Neuronal stem cell (in vitro differentiated cells): ENCODE data around the gene PIK3C2G.

Source experiments
- DNase-seq: peaks from one replicate; pipeline ENCODE4 v3.0.0-alpha.2; 2013; ENCODE audit warnings: low spot score
- H2AFZ ChIP-seq: one replicate; pipeline ENCODE4 v1.6.1; 2013; ENCODE audit warnings: mild to moderate bottlenecking, low read length, inconsistent platforms
- H2AK5ac ChIP-seq: 2 replicates; pipeline ENCODE4 v1.6.1; 2013; ENCODE audit warnings: low read depth, mild to moderate bottlenecking, inconsistent platforms, low read length, moderate library complexity, mixed read lengths
- H2BK120ac ChIP-seq: 2 replicates; pipeline ENCODE4 v1.6.1; 2013; ENCODE audit warnings: low read depth, mild to moderate bottlenecking, inconsistent platforms, low read length, moderate library complexity, mixed read lengths
- H2BK12ac ChIP-seq: one replicate; pipeline ENCODE4 v1.6.1; 2013; ENCODE audit warnings: low read length, inconsistent platforms
- H2BK15ac ChIP-seq: 2 replicates; pipeline ENCODE4 v1.6.1; 2013; ENCODE audit warnings: mild to moderate bottlenecking, low read length, inconsistent platforms, mixed read lengths
- H2BK5ac ChIP-seq: one replicate; pipeline ENCODE4 v1.6.1; 2013; ENCODE audit warnings: inconsistent platforms, mild to moderate bottlenecking, low read length, moderate library complexity
- H3K14ac ChIP-seq: one replicate; pipeline ENCODE4 v1.6.1; 2013; ENCODE audit warnings: low read length, inconsistent platforms
- H3K18ac ChIP-seq: 2 replicates; pipeline ENCODE4 v1.6.1; 2013; ENCODE audit warnings: low read length, inconsistent platforms
- H3K23ac ChIP-seq: 2 replicates; pipeline ENCODE4 v1.6.1; 2013; ENCODE audit warnings: low read depth, mild to moderate bottlenecking, mixed read lengths, low read length, inconsistent platforms; ENCODE audit not compliant: poor library complexity
- H3K27ac ChIP-seq: replicated peaks from 3 replicates; pipeline ENCODE4 v1.5.1; 2013; ENCODE audit warnings: low read length, inconsistent platforms
- H3K27me3 ChIP-seq, 3 experiments: 2 replicates each; pipeline ENCODE4 v1.6.1; 2013; ENCODE audit warnings: low read length in 3 of 3, mild to moderate bottlenecking in 2 of 3, inconsistent platforms in 1 of 3, low read depth in 1 of 3, mixed read lengths in 1 of 3, moderate library complexity in 1 of 3; ENCODE audit not compliant: control insufficient read depth in 3 of 3, insufficient read depth in 3 of 3
- H3K36me3 ChIP-seq, 2 donors: replicated peaks in 1 of 2; 2 replicates each; pipeline ENCODE4 v1.6.1; 2013; ENCODE audit warnings: low read length in 2 of 2; ENCODE audit not compliant: control insufficient read depth in 2 of 2, insufficient read depth in 2 of 2
- H3K4ac ChIP-seq: 2 replicates; pipeline ENCODE4 v1.6.1; 2013; ENCODE audit warnings: inconsistent platforms, mild to moderate bottlenecking, low read length, moderate library complexity
- H3K4me1 ChIP-seq, 2 donors: 1 replicate in 1 of 2; 2 replicates in 1 of 2; pipeline ENCODE4 v1.6.1; 2013; ENCODE audit warnings: low read length in 2 of 2, low read depth in 1 of 2; ENCODE audit not compliant: control insufficient read depth in 2 of 2, insufficient read depth in 1 of 2
- H3K4me2 ChIP-seq: one replicate; pipeline ENCODE4 v1.6.1; 2013; ENCODE audit warnings: mild to moderate bottlenecking, low read length, inconsistent platforms; ENCODE audit not compliant: insufficient read depth, poor library complexity, severe bottlenecking
- H3K4me3 ChIP-seq, 2 donors: 2 replicates each; pipeline ENCODE4 v1.5.1; 2013; ENCODE audit warnings: low read length in 2 of 2, mild to moderate bottlenecking in 2 of 2, inconsistent platforms in 1 of 2, moderate library complexity in 1 of 2
- H3K79me1 ChIP-seq: one replicate; pipeline ENCODE4 v1.6.1; 2013; ENCODE audit warnings: low read depth, mild to moderate bottlenecking, inconsistent platforms, low read length, moderate library complexity
- H3K9ac ChIP-seq: one replicate; pipeline ENCODE4 v1.6.1; 2013; ENCODE audit warnings: mild to moderate bottlenecking, low read depth, low read length, inconsistent platforms; ENCODE audit not compliant: poor library complexity
- H3K9me3 ChIP-seq, 2 donors: replicated peaks in 1 of 2; 2 replicates each; pipeline versions ENCODE3 to v1.6.1; 2013; ENCODE audit warnings: low read length in 2 of 2, mild to moderate bottlenecking in 2 of 2, inconsistent platforms in 1 of 2, low read depth in 1 of 2, mixed read lengths in 1 of 2, moderate library complexity in 1 of 2; ENCODE audit not compliant: control insufficient read depth in 2 of 2, insufficient read depth in 1 of 2
- H4K8ac ChIP-seq: one replicate; pipeline ENCODE4 v1.6.1; 2013; ENCODE audit warnings: low read depth, mild to moderate bottlenecking, inconsistent platforms, low read length, moderate library complexity
- H4K91ac ChIP-seq: one replicate; pipeline ENCODE4 v1.6.1; 2013; ENCODE audit warnings: low read length, low read depth, mild to moderate bottlenecking, inconsistent platforms; ENCODE audit not compliant: poor library complexity
- WGBS, 2 donors: extraction: QIAGEN DNeasy Blood & Tissue Kit; methylation state at CpG; one replicate each; pipeline ENCODE4 v1.1.7; 2013; ENCODE audit warnings: missing lambda C conversion rate in 2 of 2, mixed read lengths in 1 of 2; ENCODE audit not compliant: insufficient read length in 2 of 2, insufficient replicate concordance in 1 of 2; ENCODE audit errors: extremely low coverage in 2 of 2; 5-methylcytosine and 5-hydroxymethylcytosine counted together

Gene PIK3C2G

GRCh38 chr12:18427520-18427919 is 166.2 kb downstream of the PIK3C2G start:
- Histone ChIP-seq H2BK15ac (no peak overlapping the region), H4K91ac (no peak overlapping the region), H3K4me1 (peaks cover 2 to 3% of the 10 kb centered on the region in 2 donors), H3K4ac (no peak overlapping the region), H4K8ac (no peak overlapping the region), H3K4me2 (no peak overlapping the region), H3K27me3 (no peaks in the 10 kb centered on the region), H2AFZ (no peak overlapping the region), H3K9ac (no peak overlapping the region), H2AK5ac (no peak overlapping the region), H3K14ac (no peak overlapping the region), H2BK12ac (no peak overlapping the region), H3K79me1 (no peaks in the 10 kb centered on the region), H2BK120ac (no peak overlapping the region), H3K9me3 (no peaks in the 10 kb centered on the region), H3K18ac (no peak overlapping the region), H3K36me3 (no peaks in the 10 kb centered on the region), H3K4me3 (no peak overlapping the region), H3K23ac (no peak overlapping the region), H2BK5ac (no peak overlapping the region), H3K27ac (no peak overlapping the region)
- no CpG with 5 or more reads among the region's 3 CpGs for WGBS, 2 donors
- no peak for DNase-seq

- Histone ChIP-seq H3K27ac (no peak overlapping the region), H3K14ac (no peak overlapping the region), H2AFZ (no peak overlapping the region), H3K23ac (no peak overlapping the region), H2BK15ac (no peak overlapping the region), H3K4me2 (no peak overlapping the region), H3K4ac (no peak overlapping the region), H3K18ac (no peak overlapping the region), H3K4me3 (no peak overlapping the region), H3K27me3 (no peaks in the 10 kb centered on the region), H3K4me1 (peaks cover 2 to 3% of the 10 kb centered on the region in 2 donors), H3K9ac (no peak overlapping the region), H3K79me1 (no peaks in the 10 kb centered on the region), H4K91ac (no peak overlapping the region), H2AK5ac (no peak overlapping the region), H4K8ac (no peak overlapping the region), H2BK120ac (no peak overlapping the region), H3K36me3 (no peaks in the 10 kb centered on the region), H3K9me3 (no peaks in the 10 kb centered on the region), H2BK5ac (no peak overlapping the region), H2BK12ac (no peak overlapping the region)
- DNase-seq, result no peak
- no CpG with 5 or more reads among the region's 2 CpGs for WGBS, 2 donors
Observed at GRCh38 chr12:18428416-18428815, 167.1 kb downstream of the PIK3C2G start.

DNA sequence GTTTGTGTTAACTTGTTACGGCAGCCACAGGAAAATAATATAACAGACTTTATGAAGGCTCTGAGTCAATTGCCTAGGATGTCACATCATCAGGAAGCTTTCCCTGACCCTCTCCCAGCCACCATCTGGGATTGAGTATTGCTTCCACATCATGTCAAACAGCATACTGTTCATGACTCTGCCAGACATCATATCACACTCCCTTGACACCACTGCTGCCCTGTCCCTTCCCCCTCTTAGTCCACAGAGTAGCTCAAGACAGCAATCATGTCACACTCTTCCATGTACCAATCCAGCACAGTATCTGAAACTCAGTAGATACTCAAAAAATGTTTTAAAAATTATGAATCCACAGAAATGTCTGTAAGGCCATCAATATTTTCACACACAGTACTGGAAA is 168.0 kb downstream of the PIK3C2G start:
- Histone ChIP-seq H3K23ac (no peak overlapping the region), H2AFZ (no peak overlapping the region), H3K4me3 (no peak overlapping the region), H3K79me1 (no peaks in the 10 kb centered on the region), H2BK5ac (no peak overlapping the region), H3K9me3 (no peaks in the 10 kb centered on the region), H3K14ac (no peak overlapping the region), H3K4me1 (peaks cover 2 to 3% of the 10 kb centered on the region in 2 donors), H3K4ac (no peak overlapping the region), H2BK15ac (no peak overlapping the region), H4K91ac (no peak overlapping the region), H2BK12ac (no peak overlapping the region), H3K4me2 (no peak overlapping the region), H2BK120ac (no peak overlapping the region), H3K18ac (no peak overlapping the region), H3K27me3 (no peaks in the 10 kb centered on the region), H2AK5ac (no peak overlapping the region), H3K36me3 (no peaks in the 10 kb centered on the region), H4K8ac (no peak overlapping the region), H3K27ac (no peak overlapping the region), H3K9ac (no peak overlapping the region)
- no peak for DNase-seq
- WGBS, 2 donors, result no CpG with 5 or more reads among the region's 1 CpG

- Histone ChIP-seq H3K14ac (no peak overlapping the region), H3K18ac (no peak overlapping the region), H2AFZ (peak overlapping the region; percentile 42), H3K9me3 (no peaks in the 10 kb centered on the region), H2AK5ac (no peak overlapping the region), H3K4me2 (no peak overlapping the region), H3K4me3 (no peak overlapping the region), H3K36me3 (no peaks in the 10 kb centered on the region), H3K23ac (no peak overlapping the region), H4K8ac (no peak overlapping the region), H3K4ac (no peak overlapping the region), H3K9ac (no peak overlapping the region), H3K79me1 (no peaks in the 10 kb centered on the region), H3K27ac (no peak overlapping the region), H3K4me1 (peaks cover 2 to 3% of the 10 kb centered on the region in 2 donors), H4K91ac (no peak overlapping the region), H3K27me3 (no peaks in the 10 kb centered on the region), H2BK120ac (no peak overlapping the region), H2BK15ac (no peak overlapping the region), H2BK12ac (no peak overlapping the region), H2BK5ac (no peak overlapping the region)
- peak; percentile 56 for DNase-seq
- WGBS, 2 donors, result no CpG with 5 or more reads among the region's 3 CpGs
Observed at GRCh38 chr12:18430425-18431048, 169.2 kb downstream of the PIK3C2G start.
